Measurements from ENCODE around the gene TBC1D4.

TBC1D4 gene

GRCh38 chr13:75446874-75447273, 35.1 kb downstream of the TBC1D4 start:
- DNase-seq (ENCODE audit: low read depth): no peak
- TF ChIP-seq, protein P1, sequence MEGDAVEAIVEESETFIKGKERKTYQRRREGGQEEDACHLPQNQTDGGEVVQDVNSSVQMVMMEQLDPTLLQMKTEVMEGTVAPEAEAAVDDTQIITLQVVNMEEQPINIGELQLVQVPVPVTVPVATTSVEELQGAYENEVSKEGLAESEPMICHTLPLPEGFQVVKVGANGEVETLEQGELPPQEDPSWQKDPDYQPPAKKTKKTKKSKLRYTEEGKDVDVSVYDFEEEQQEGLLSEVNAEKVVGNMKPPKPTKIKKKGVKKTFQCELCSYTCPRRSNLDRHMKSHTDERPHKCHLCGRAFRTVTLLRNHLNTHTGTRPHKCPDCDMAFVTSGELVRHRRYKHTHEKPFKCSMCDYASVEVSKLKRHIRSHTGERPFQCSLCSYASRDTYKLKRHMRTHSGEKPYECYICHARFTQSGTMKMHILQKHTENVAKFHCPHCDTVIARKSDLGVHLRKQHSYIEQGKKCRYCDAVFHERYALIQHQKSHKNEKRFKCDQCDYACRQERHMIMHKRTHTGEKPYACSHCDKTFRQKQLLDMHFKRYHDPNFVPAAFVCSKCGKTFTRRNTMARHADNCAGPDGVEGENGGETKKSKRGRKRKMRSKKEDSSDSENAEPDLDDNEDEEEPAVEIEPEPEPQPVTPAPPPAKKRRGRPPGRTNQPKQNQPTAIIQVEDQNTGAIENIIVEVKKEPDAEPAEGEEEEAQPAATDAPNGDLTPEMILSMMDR (IDR thresholded peaks at IDR 0.05; ENCODE audit: low read depth, low read length, missing control alignments): no peak
- in situ Hi-C loops (cut with HindIII; ENCODE audit: low sequenced_read_pairs): no loop called here
- no peak overlapping the region for H3K4me3 ChIP-seq (ENCODE audit: low read depth, low read length)

GRCh38 chr13:75445717-75446499, 36.1 kb downstream of the TBC1D4 start:
- no peak for DNase-seq (ENCODE audit: low read depth)
- TF ChIP-seq, protein P1 (IDR thresholded peaks at IDR 0.05; ENCODE audit: low read depth, low read length, missing control alignments): no peak
- H3K4me3 ChIP-seq (ENCODE audit: low read depth, low read length): no peak overlapping the region
- in situ Hi-C loops (cut with HindIII; ENCODE audit: low sequenced_read_pairs): no loop called here

GRCh38 chr13:75444016-75444415, 38.0 kb downstream of the TBC1D4 start:
- TF ChIP-seq, protein P1 (IDR thresholded peaks at IDR 0.05; ENCODE audit: low read depth, low read length, missing control alignments): no peak
- no peak for DNase-seq (ENCODE audit: low read depth)
- in situ Hi-C loops (cut with HindIII; ENCODE audit: low sequenced_read_pairs): no loop called here
- H3K4me3 ChIP-seq (ENCODE audit: low read depth, low read length): no peak overlapping the region

DNA sequence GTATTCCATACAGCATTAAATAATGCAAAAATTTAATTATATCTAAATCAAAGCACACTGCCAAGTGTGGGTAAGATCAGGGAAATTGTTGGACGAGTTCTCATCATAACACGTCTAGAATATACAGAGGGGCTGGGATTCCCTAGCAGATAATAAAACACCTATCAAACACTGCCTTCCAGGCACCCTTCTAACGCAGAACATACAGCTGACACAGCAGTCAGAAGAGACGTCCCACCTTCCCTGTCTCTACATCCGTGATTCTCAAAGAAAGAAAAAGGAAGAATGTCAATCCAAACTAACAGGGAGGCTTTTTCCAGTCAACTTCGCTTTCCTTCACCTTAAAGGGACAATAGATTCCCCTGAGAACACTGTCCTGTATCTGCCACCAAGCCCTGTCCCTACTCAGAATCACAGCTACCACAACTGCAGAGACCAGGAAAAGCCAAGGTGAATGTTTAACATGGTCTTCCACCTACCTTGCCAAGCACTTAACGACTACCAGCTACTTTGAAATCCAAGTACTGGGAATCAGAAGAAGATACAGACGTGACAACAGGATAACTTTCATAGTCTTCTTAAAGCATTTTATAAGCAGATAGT, 38.5 kb downstream of the TBC1D4 start:
- TF ChIP-seq, protein P1 (IDR thresholded peaks at IDR 0.05; ENCODE audit: low read depth, low read length, missing control alignments): no peak

DNA sequence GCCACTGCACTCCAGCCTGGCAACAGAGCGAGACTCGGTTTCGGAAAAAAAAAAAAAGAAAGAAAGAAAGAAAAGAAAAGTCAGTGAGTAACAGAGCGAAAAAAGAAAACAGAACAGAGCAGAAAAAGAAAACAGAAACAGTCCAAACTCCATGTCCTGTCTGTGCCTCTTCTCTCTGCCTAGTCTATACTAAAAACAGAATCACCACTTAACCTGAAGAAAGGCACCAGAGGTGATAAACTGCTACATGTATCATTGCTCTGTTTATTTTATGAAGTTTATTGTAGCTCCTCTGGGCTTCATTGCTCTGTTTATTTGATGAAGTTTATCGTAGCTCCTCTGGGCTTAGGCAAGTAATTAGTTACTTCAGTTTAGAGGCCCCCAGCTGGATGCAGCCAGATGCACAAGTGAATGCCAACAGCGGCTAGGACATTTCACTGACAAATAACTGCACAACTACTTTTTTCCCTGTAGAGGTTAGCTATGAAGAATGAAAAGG, 39.2 kb downstream of the TBC1D4 start:
- in situ Hi-C loops (cut with HindIII; ENCODE audit: low sequenced_read_pairs): no loop called here
- no peak overlapping the region for H3K4me3 ChIP-seq (ENCODE audit: low read depth, low read length)
- TF ChIP-seq, protein P1 (IDR thresholded peaks at IDR 0.05; ENCODE audit: low read depth, low read length, missing control alignments): no peak
- no peak for DNase-seq (ENCODE audit: low read depth)

More for the DNA sequence above, 38.5 kb downstream of the TBC1D4 start:
- DNase-seq (ENCODE audit: low read depth): no peak
- in situ Hi-C loops (cut with HindIII; ENCODE audit: low sequenced_read_pairs): no loop called here
- H3K4me3 ChIP-seq (ENCODE audit: low read depth, low read length): no peak overlapping the region

DNA sequence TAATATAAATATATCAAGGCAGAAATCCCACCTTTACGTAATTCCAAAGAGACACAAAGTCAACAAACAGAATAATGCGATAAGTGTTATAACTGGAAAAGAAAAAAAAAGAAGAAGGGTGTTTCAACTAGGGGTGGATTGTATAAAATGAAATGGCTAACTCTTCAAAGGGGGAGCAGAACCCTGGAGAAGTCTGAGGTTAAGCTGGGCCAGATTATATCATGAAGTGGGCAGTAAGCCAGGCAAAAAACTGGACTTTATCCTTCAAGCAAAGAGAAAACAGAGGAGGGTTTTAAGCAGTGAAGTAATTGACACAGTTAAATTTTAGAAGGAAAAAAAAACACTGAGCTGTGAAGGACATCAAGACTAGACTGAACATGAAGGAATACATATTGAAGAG, 41.9 kb downstream of the TBC1D4 start:
- TF ChIP-seq, protein P1 (IDR thresholded peaks at IDR 0.05; ENCODE audit: low read depth, low read length, missing control alignments): no peak
- H3K4me3 ChIP-seq (ENCODE audit: low read depth, low read length): no peak overlapping the region
- no peak for DNase-seq (ENCODE audit: low read depth)
- in situ Hi-C loops (cut with HindIII; ENCODE audit: low sequenced_read_pairs): no loop called here

Measured in astrocyte of the cerebellum (primary cell).